Activated CD4-positive, alpha-beta T cell treated with anti-CD3 and anti-CD28 coated beads for 1 hour (primary cell): ENCODE measurements around the gene TPH1.

ENCODE experiments used
- DNase-seq: peaks from one replicate; pipeline ENCODE4 v3.0.0-alpha.2; 2020

Gene TPH1

GRCh38 chr11:18046116-18046777 lies at the start of gene TPH1:
Gene TPH1, minus strand, starts transcription at chr11:18046269. Its CDS starts 5,507 bp downstream, at chr11:18040762.
- no peak for DNase-seq

- no peak for DNase-seq
Observed at GRCh38 chr11:18093959-18094358, 47.9 kb upstream of the TPH1 start.

GRCh38 chr11:18091731-18092130 lies 45.7 kb upstream of the TPH1 start:
- DNase-seq: no peak

- DNase-seq: no peak
Observed at GRCh38 chr11:18088966-18089365, 42.9 kb upstream of the TPH1 start.

- no peak for DNase-seq
Observed at GRCh38 chr11:18088366-18088765, 42.3 kb upstream of the TPH1 start.

- DNase-seq: no peak
Observed at GRCh38 chr11:18081551-18081950, 35.5 kb upstream of the TPH1 start.

GRCh38 chr11:18080451-18080850 lies 34.4 kb upstream of the TPH1 start:
- DNase-seq: no peak

GRCh38 chr11:18078909-18079308 lies 32.8 kb upstream of the TPH1 start:
- DNase-seq: no peak

- DNase-seq: no peak
Observed at GRCh38 chr11:18075444-18075843, 29.4 kb upstream of the TPH1 start.

GRCh38 chr11:18071098-18071705 lies 25.1 kb upstream of the TPH1 start:
- DNase-seq: no peak

GRCh38 chr11:18067372-18067771 lies 21.3 kb upstream of the TPH1 start:
- no peak for DNase-seq

GRCh38 chr11:18066626-18067025 lies 20.6 kb upstream of the TPH1 start:
- DNase-seq: no peak

- DNase-seq: no peak
Observed at GRCh38 chr11:18065572-18065971, 19.5 kb upstream of the TPH1 start.

GRCh38 chr11:18064450-18065054 lies 18.5 kb upstream of the TPH1 start:
- DNase-seq: no peak

GRCh38 chr11:18063862-18064434 lies 17.9 kb upstream of the TPH1 start:
- DNase-seq: no peak

- no peak for DNase-seq
Observed at GRCh38 chr11:18063125-18063524, 17.1 kb upstream of the TPH1 start.

GRCh38 chr11:18061351-18061750 lies 15.3 kb upstream of the TPH1 start:
- no peak for DNase-seq

GRCh38 chr11:18056561-18057181 lies 10.6 kb upstream of the TPH1 start:
- DNase-seq: no peak

- no peak for DNase-seq
Observed at GRCh38 chr11:18054511-18055103, 8.5 kb upstream of the TPH1 start.

GRCh38 chr11:18050848-18051247 lies 4.8 kb upstream of the TPH1 start:
- no peak for DNase-seq

- no peak for DNase-seq
Observed at GRCh38 chr11:18036456-18036855, 9.6 kb downstream of the TPH1 start.

GRCh38 chr11:18027475-18027874 lies 18.6 kb downstream of the TPH1 start:
- DNase-seq: no peak

- no peak for DNase-seq
Observed at GRCh38 chr11:18022419-18022818, 23.6 kb downstream of the TPH1 start.
